Upper lobe of left lung (tissue), 6 donors: ENCODE data around the gene SLC15A4. TPM values are rescaled to one million over a fixed set of nuclear protein-coding genes. Genes with fewer than 3 reads are reported as not detected.

ENCODE experiments used
- ATAC-seq, 2 donors: fragments of 200-7000 bp; cut with Tn5 transposase; one replicate each; pipeline ENCODE4 v1.9.1; 2022; ENCODE audit warnings: mild to moderate bottlenecking in 2 of 2, moderate library complexity in 2 of 2; ENCODE audit not compliant: low FRiP score in 2 of 2
- DNase-seq, 2 donors: peaks; one replicate each; pipeline ENCODE4 v3.0.0-alpha.2; 2019 to 2020
- H3K27ac ChIP-seq, 4 donors: fragments of 200-600 bp; sonication (generic); one replicate each; pipeline ENCODE4 v1.5.1; 2016 to 2019
- H3K27me3 ChIP-seq, 4 donors: fragments of 200-600 bp; sonication (generic); one replicate each; pipeline ENCODE4 v1.5.1; 2017 to 2019
- H3K36me3 ChIP-seq, 4 donors: fragments of 200-600 bp; sonication (generic); one replicate each; pipeline ENCODE4 v1.5.1; 2016 to 2019
- H3K4me1 ChIP-seq, 4 donors: fragments of 200-600 bp; sonication (generic); one replicate each; pipeline ENCODE4 v1.5.1; 2018 to 2019
- H3K4me3 ChIP-seq, 4 donors: fragments of 200-600 bp; sonication (generic); one replicate each; pipeline ENCODE4 v1.5.1; 2017 to 2019; ENCODE audit warnings: mild to moderate bottlenecking in 2 of 4, moderate library complexity in 1 of 4
- H3K9me3 ChIP-seq, 4 donors: fragments of 200-600 bp; sonication (generic); one replicate each; pipeline ENCODE4 v1.5.1; 2018 to 2019
- CTCF ChIP-seq, 6 experiments: fragments of 450-650 bp in 4 of 6; fragments of 200-600 bp in 2 of 6; sonication (generic) in 2 of 6; IDR thresholded peaks; one replicate each; pipeline ENCODE4 v1.5.1; 2016 to 2019; ENCODE audit warnings: antibody characterized with exemption in 6 of 6
- EP300 ChIP-seq, 4 donors: sonication (generic); formaldehyde crosslinking; IDR thresholded peaks; one replicate each; pipeline ENCODE4 v1.5.1; 2017; ENCODE audit warnings: antibody characterized with exemption in 4 of 4, control low read depth in 2 of 4
- POLR2A ChIP-seq, 4 donors: fragments of 450-650 bp; IDR thresholded peaks; one replicate each; pipeline ENCODE4 v1.5.1; 2016 to 2017; ENCODE audit warnings: antibody characterized with exemption in 4 of 4, mild to moderate bottlenecking in 2 of 4
- POLR2AphosphoS5 ChIP-seq, 2 donors: sonication (generic); formaldehyde crosslinking; IDR thresholded peaks; one replicate each; pipeline ENCODE4 v1.5.1; 2017; ENCODE audit warnings: antibody characterized with exemption in 2 of 2
- WGBS, 2 donors: methylation state at CpG; one replicate each; pipeline ENCODE4 v1.1.5; 2017 to 2018; 5-methylcytosine and 5-hydroxymethylcytosine counted together
- total RNA-seq, 6 donors: library from RNA; depleted of rRNA in 4 of 6; stranded (reverse); fragments of >200 nt in 4 of 6; gene quantifications; one replicate each; pipeline versions ENCODE4 v1.1.0 to v1.2.1, GENCODE V29; 2016 to 2021
- donor health status: DM: no; HTN: no; CAD: no; lungs with moderate emphysema.
- donor health status: DM: no; HTN: yes; CAD: no; lungs with severe emphysema.

SLC15A4 gene
- total RNA-seq, 6 donors from 2014 or later = 21.0 to 58.7 (median 32.8) TPM

- 50 to 55% methylated on average over 8 of the region's 8 CpGs for WGBS, 2 donors
- no peaks in the 10 kb centered on the region for H3K9me3 ChIP-seq
- DNase-seq (peak in 1 of 2 donors; percentile 64), ATAC-seq (peak in 1 of 2 donors; percentile 50)
- no peak overlapping the region for H3K4me3 ChIP-seq
- peak overlapping the region; percentile 44 to 95 (median 58) for H3K27ac ChIP-seq
- H3K36me3 ChIP-seq = peaks cover 0 to 30% (median 12%) of the 10 kb centered on the region in 4 donors
- peaks cover 24 to 47% (median 38%) of the 10 kb centered on the region in 4 donors for H3K4me1 ChIP-seq
- TF ChIP-seq EP300 (IDR thresholded peaks at IDR 0.05) (no peak), POLR2A (IDR thresholded peaks at IDR 0.05) (no peak), POLR2AphosphoS5 (IDR thresholded peaks at IDR 0.05) (no peak), CTCF (IDR thresholded peaks at IDR 0.05) (no peak)
- no peaks in the 10 kb centered on the region for H3K27me3 ChIP-seq
These were observed 6.4 kb downstream of the SLC15A4 start for GRCh38 chr12:128817111-128818015.

- no peak for DNase-seq
- H3K4me3 ChIP-seq = no peak overlapping the region
- no peaks in the 10 kb centered on the region for H3K9me3 ChIP-seq
- WGBS, 2 donors = 91 to 95% methylated on average over 4 of the region's 4 CpGs
- no peaks in the 10 kb centered on the region for H3K27me3 ChIP-seq
- no peak for TF ChIP-seq POLR2A (IDR thresholded peaks at IDR 0.05)
- peak overlapping the region in 2 of 4 donors; percentile 53 to 95 for H3K27ac ChIP-seq
- peaks cover 0 to 34% (median 12%) of the 10 kb centered on the region in 4 donors for H3K36me3 ChIP-seq
- peaks cover 17 to 39% (median 32%) of the 10 kb centered on the region in 4 donors for H3K4me1 ChIP-seq
- ATAC-seq = no peak
These were observed 7.2 kb downstream of the SLC15A4 start for GRCh38 chr12:128816643-128816920.

DNA sequence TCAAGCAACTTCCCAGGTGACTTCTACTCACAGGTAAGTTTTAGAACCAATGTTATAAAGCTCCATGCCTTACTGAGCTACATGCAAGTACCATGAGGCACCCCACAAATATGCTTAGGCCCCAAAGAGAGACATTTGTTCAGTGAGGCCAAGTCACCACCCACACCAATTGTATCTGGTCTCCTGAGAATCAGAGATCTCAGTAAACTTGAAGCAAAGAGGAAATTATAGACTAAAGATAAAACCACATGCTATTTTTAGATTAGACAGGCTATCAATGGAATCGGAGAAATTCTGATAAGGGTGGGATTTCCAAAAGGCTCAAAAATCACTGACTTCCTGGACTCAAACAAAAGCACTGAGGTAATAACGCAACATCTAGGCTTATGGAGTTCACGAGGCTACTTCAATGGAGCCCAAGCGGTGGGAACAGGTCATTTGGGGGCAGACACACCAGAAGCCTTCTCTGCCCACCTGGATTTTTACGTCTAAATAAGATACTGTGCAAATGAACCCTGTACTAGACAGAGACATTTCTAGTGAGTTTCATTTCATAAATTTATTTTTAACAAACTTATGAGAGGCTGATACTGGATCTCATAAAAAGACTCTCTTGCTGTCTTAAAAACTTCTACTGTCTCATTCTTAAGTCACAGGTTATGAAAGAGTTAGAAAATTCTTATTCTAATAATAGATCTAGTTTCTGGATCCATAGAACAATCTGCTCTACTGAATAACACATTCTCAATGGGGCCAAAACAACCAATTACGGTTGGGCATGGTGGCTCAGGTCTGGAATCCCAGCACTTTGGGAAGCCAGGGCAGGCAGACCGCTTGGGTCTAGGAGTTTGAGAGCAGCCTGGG is 7.7 kb downstream of the SLC15A4 start:
- Histone ChIP-seq H3K36me3 (peaks cover 0 to 32% (median 12%) of the 10 kb centered on the region in 4 donors), H3K9me3 (no peaks in the 10 kb centered on the region), H3K27me3 (no peaks in the 10 kb centered on the region), H3K27ac (peak overlapping the region in 1 of 4 donors; percentile 95), H3K4me3 (no peak overlapping the region), H3K4me1 (peaks cover 18 to 36% (median 28%) of the 10 kb centered on the region in 4 donors)
- WGBS, 2 donors = 89 to 91% methylated on average over 7 of the region's 7 CpGs
- DNase-seq (no peak), ATAC-seq (no peak)
- TF ChIP-seq EP300 (IDR thresholded peaks at IDR 0.05) (no peak), POLR2A (IDR thresholded peaks at IDR 0.05) (no peak), POLR2AphosphoS5 (IDR thresholded peaks at IDR 0.05) (no peak), CTCF (IDR thresholded peaks at IDR 0.05) (no peak)

GRCh38 chr12:128814411-128815261 is 9.1 kb downstream of the SLC15A4 start:
- no peak for DNase-seq
- no peaks in the 10 kb centered on the region for H3K27me3 ChIP-seq
- TF ChIP-seq EP300 (IDR thresholded peaks at IDR 0.05) = no peak
- no peak for TF ChIP-seq CTCF (IDR thresholded peaks at IDR 0.05)
- no peak for TF ChIP-seq POLR2A (IDR thresholded peaks at IDR 0.05)
- TF ChIP-seq POLR2AphosphoS5 (IDR thresholded peaks at IDR 0.05) = no peak
- H3K9me3 ChIP-seq = no peaks in the 10 kb centered on the region
- H3K27ac ChIP-seq = no peak overlapping the region
- ATAC-seq = peak in 1 of 2 donors; percentile 61
- WGBS, 2 donors = 92 to 96% methylated on average over 25 of the region's 25 CpGs
- peaks cover 0 to 28% (median 12%) of the 10 kb centered on the region in 4 donors for H3K36me3 ChIP-seq
- no peak overlapping the region for H3K4me3 ChIP-seq
- peaks cover 19 to 42% (median 31%) of the 10 kb centered on the region in 4 donors for H3K4me1 ChIP-seq
